WERI-Rb-1 (cell line): ENCODE measurements around the gene UBASH3B.

Experiments
- DNase-seq: peaks from one replicate; pipeline ENCODE4 v3.0.0-alpha.2; 2020
- H3K27ac ChIP-seq: fragments of 250-450 bp; sonication (Bioruptor Pico); 2 replicates; pipeline ENCODE4 v1.5.1; 2020; ENCODE audit warnings: mild to moderate bottlenecking, moderate library complexity
- H3K27me3 ChIP-seq: fragments of 250-450 bp; sonication (Bioruptor Pico); 2 replicates; pipeline ENCODE4 v1.5.1; 2021; ENCODE audit warnings: mild to moderate bottlenecking, low read depth, moderate library complexity; ENCODE audit not compliant: insufficient read depth, severe bottlenecking
- H3K36me3 ChIP-seq: fragments of 250-450 bp; sonication (Bioruptor Pico); 2 replicates; pipeline ENCODE4 v1.5.1; 2020; ENCODE audit warnings: mild to moderate bottlenecking, moderate library complexity
- H3K4me3 ChIP-seq: 2 replicates; pipeline ENCODE4 v1.5.1; 2011; ENCODE audit warnings: low read depth, mild to moderate bottlenecking, control low read depth, low read length
- H3K9me3 ChIP-seq: fragments of 250-450 bp; sonication (Bioruptor Pico); 2 replicates; pipeline ENCODE4 v1.5.1; 2021; ENCODE audit warnings: mild to moderate bottlenecking, moderate library complexity; ENCODE audit not compliant: severe bottlenecking
- TF ChIP-seq, protein P1 (sequence below): IDR thresholded peaks from 2 replicates; pipeline ENCODE4 v1.5.1; 2011; ENCODE audit warnings: low read depth, mild to moderate bottlenecking, control low read depth, inconsistent platforms, low read length

Gene UBASH3B

DNA sequence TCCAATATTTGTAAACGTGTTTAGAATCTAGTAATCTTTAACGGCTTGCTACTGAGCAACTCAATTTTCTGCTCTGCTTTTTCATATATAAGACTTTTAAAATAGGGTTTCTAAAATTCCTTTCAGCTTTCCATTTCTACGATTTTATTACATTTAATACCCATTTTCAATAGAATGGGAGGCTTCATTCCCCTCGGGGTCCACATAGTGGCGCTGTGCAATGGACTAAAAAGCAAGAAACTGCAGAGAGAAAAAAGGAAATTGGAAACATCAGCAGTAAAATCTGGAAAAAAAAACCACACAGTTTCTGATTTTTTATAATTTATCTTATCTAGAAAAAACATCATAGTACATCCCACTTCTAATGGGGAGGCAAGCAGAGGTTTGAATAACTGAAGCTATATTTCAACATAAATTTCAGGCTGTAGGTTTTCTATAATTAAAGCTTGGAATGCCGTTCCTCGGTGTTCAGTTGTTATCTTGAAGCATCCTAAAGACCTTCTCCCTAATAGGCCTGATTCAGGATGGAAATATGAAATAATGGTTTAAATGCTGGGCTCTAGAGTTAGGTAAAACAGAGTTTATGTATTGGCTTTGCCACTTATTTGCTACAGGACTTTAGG, 208.3 kb downstream of the UBASH3B start:
- TF ChIP-seq, protein P1, sequence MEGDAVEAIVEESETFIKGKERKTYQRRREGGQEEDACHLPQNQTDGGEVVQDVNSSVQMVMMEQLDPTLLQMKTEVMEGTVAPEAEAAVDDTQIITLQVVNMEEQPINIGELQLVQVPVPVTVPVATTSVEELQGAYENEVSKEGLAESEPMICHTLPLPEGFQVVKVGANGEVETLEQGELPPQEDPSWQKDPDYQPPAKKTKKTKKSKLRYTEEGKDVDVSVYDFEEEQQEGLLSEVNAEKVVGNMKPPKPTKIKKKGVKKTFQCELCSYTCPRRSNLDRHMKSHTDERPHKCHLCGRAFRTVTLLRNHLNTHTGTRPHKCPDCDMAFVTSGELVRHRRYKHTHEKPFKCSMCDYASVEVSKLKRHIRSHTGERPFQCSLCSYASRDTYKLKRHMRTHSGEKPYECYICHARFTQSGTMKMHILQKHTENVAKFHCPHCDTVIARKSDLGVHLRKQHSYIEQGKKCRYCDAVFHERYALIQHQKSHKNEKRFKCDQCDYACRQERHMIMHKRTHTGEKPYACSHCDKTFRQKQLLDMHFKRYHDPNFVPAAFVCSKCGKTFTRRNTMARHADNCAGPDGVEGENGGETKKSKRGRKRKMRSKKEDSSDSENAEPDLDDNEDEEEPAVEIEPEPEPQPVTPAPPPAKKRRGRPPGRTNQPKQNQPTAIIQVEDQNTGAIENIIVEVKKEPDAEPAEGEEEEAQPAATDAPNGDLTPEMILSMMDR, result peak; percentile 44
- Histone ChIP-seq H3K27ac (no peak overlapping the region), H3K4me3 (no peak overlapping the region)

More for the DNA sequence above, 208.3 kb downstream of the UBASH3B start:
- Histone ChIP-seq H3K27me3 (no peaks in the 10 kb centered on the region), H3K9me3 (no peaks in the 10 kb centered on the region), H3K36me3 (no peaks in the 10 kb centered on the region)
- peak; percentile 35 for DNase-seq
